HG03039 (cell line): Measurements from ENCODE around the gene ACTL8.
"Not testable (repeated sequence)": the region's sequence is repeated elsewhere in the genome, so short reads cannot be mapped to it uniquely, and the experiment has no call there.

Experiments used
- ATAC-seq: cut with Tn5 transposase; IDR thresholded peaks from one replicate; pipeline ENCODE4 v1.9.1; 2021; ENCODE audit warnings: mild to moderate bottlenecking, moderate library complexity; ENCODE audit not compliant: unreplicated experiment

Gene ACTL8

DNA sequence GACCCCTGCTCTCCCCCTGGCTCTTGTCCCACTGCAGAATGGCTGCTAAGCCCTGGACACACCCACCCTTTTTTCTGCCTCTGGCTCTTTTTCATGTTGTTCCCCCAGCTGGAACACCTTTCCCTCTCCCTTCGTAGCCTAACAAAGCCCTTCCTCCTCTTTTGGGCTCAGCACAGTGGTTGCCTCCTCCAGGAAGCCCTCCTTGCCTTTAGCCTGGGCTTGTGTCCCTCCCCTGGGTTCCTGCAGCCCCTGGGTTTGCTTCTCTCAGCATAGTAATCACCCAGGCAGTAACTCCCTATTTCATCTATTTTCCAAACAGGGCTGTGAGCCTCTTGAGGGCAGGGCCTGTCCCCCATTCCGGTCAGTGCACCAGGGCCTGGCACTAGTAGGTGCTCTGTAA lies 19.8 kb upstream of the ACTL8 start:
- no peak for ATAC-seq

DNA sequence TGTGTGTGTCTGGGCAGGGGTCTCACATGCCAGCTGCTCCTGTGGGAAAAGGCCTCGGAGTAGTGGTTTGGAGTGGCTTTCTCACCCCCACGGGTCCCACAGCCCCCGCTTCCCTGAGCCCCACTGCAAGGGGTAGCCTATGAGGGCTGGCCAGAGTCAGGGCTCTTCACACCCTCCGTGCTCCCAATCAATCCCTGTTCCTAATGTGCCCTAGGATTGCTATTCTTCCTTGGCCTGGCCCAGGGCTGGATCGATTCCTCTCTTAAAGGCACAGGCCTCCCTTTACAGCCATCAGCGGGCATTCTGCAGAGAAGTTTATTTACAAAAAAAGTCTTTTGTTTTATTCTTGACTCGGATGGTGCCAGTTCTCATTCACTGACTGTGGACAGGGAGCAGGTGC lies 19.3 kb upstream of the ACTL8 start:
- ATAC-seq: no peak

DNA sequence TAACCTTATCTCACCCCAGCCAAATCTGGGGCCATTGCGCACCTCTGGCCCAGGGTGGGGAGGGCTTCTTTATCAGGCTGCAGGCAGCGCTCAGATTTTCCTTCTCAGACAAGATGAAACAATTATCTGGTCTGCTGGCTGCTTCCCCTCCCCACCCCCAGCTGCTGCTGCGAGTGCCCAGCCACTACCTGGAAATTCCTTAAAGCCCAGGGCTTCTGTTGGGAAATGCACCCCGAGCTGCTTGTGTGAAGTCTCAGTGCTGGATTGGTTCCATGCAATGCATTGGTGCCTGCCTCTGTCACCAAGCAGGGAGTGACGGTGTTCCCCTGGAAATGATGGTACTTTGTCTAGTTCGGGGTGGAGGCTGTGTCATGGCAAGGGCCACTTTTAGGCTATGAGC lies 18.5 kb upstream of the ACTL8 start:
- ATAC-seq: no peak

- ATAC-seq: no peak
Measured at GRCh38 chr1:17739050-17739449, 16.1 kb upstream of the ACTL8 start.

- no peak for ATAC-seq
Measured at GRCh38 chr1:17741052-17741451, 14.1 kb upstream of the ACTL8 start.

DNA sequence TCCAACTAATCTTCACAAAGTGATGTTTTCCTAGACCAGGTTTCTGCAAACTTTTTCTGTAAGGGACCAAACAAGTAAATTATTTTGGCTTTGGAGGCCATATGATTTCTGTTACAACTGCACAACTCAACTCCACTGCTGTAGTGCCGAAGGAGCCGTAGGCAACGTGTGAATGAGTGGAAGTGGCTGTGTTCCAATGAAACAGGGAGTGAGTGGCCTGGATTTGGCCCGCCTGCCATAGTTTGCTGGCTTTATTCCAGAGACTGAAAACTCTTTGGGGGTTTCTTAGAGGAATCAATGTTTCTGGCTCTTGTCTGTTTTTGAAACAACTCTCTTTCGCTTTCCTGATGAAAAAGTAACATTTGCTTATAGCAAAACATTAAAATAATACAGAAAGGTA lies 12.6 kb upstream of the ACTL8 start:
- ATAC-seq: no peak

DNA sequence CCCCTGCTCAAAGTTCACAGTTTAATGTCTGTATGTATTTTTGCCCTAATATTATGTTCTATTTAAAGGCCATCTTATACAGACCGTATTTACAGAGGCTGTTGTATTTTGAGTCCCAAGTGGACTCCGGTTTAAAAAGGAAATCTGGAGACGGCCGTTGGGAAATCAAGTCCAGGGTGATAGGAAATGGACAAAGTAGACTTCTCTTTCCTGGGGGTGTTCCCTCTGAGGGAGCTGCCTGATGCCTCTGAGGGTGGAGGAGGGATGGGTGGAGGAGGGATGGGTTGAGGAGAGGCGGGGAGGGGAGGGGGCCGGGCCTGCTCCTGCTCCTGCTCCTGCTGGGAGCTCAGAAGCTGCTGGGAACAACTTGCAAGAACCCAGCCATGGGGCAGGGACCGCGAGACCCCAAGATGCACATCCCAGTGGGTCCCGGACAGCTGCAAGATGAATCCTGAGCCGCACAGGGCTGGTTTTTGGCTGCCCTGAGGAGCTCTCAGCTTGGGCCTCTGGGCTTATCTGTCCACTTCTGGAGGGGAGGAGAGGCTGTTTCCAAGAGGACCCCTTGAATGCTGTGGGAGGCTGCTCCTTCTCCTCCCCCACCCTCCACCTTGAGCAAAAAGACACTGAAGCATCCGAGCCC lies 12.0 kb upstream of the ACTL8 start:
- ATAC-seq: no peak

DNA sequence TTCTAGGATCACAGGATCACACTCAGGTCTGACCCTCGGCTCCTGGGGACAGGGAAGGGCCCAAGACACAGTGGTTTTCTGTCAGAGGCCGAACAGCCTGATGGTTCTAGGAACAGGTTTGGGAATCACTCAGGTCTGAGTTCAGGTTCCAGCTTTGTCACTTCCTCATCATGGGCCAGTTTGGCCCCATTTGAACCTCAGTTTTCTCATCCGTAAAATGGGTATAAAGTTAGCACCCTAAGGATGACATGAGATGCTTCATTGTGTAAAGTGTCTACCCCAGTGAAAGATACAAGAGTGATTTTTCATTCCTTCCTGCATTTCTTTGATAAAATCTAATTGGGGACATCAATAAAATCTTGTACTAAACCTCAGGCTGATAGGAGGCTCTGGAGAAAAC lies 11.2 kb upstream of the ACTL8 start:
- no peak for ATAC-seq

DNA sequence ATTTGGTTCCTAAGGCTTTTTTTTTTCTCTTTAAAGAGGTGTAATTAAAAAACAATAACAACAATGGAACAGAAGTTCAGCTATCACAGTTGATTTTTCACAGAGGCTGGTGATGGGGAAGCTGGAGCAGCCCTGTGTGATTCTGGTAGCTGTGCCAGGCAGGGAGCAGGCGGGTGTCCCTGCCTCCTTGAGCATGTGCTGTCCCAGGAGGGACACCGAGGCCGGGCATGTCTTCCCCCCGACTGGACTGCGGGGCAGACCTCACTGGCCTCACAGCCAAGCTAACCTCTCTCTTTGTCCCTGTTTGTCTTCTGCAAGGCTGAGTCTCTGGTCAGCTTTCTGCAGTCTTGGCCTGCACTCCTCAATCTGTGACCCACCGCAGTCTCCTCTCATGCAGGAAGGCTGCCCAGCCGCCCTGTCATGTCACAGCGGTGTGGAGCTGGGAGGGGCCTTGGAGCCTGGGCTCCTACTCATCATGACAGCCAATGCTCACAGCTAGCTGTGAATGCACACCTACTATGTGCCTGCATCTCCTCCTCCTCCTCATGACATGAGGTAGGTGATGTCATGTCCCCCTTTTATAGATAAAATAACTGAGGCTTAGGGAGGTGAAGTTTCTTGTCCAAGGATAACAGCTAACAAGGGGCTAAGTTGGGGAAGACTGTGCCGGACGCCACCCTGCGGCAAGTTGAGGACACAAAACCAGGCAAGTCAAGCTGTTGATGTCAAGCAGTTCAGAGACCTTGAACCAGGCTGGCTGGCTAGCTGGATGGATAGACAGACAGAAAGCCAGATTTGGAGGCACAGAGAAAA lies 10.3 kb upstream of the ACTL8 start:
- ATAC-seq: no peak

GRCh38 chr1:17745479-17745955 lies 9.6 kb upstream of the ACTL8 start:
- ATAC-seq: no peak

GRCh38 chr1:17746281-17746680 lies 8.9 kb upstream of the ACTL8 start:
- ATAC-seq: not testable (repeated sequence)

GRCh38 chr1:17746920-17747319 lies 8.2 kb upstream of the ACTL8 start:
- no peak for ATAC-seq

GRCh38 chr1:17750333-17750732 lies 4.8 kb upstream of the ACTL8 start:
- no peak for ATAC-seq

GRCh38 chr1:17752356-17752755 lies 2.8 kb upstream of the ACTL8 start:
- no peak for ATAC-seq

- ATAC-seq: no peak
Measured at GRCh38 chr1:17757426-17757825, 2.3 kb downstream of the ACTL8 start.

DNA sequence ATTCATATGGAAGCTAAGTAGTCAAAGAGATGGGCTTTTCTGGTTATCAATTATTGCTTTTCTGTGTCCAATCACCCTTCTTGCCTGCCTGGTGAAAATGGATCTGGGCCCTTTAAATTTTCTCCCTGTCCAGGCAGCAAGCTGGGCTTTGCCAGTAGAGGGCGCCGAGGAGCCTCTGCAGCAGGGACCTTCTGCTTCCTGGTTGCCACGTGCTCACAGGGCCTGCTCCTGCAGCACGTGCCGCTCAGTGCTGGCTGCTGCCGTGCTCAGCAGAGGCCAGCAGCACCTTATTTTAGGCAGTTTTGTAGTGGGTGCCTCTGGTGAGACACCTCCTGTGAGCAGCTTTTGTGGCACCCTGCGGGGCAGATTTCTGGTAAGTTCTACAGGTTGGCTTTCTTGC lies 4.0 kb downstream of the ACTL8 start:
- no peak for ATAC-seq

GRCh38 chr1:17762313-17762712 lies 7.2 kb downstream of the ACTL8 start:
- ATAC-seq: no peak

DNA sequence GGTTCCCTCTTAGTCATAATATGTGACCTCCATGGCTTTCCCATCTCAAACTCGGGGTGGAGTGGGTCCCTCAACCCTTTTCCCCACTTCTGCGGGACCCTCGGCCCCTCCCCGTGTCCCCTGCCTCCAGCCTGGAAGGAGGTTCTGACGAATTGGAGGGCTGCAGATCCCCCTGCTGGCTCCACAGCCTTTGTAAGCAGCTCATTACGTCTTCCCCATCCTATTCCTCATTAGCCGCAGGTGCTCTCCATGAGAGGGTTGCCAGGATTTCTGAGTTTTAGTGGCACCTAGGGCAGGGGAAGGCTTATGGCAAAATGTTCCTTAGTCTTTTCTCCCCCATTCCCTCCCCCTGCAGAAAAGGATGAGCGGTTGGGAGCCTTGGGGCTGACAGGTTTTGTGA lies 8.3 kb downstream of the ACTL8 start:
- no peak for ATAC-seq

GRCh38 chr1:17763995-17764394 lies 8.9 kb downstream of the ACTL8 start:
- ATAC-seq: no peak

DNA sequence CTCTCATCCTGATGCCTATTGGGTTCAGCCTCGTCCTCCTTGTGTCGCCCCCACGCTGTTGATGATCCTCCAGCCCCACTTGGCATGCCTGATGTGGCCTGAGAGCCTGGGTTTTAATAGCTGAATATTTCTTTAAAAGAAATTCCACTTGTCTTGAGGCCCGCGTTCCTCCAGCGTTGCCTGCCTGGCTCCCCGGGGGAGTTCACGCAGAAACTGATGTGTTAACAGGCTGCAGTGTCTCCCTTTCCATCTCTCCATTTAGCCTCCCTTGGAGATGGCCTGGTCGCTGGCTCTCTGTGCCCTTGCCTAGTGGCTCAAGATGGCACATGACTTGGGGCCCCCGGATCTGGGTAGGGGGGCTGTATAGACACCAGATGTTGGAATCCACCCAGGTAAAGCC lies 9.5 kb downstream of the ACTL8 start:
- no peak for ATAC-seq

- ATAC-seq: no peak
Measured at GRCh38 chr1:17765444-17766411, 10.6 kb downstream of the ACTL8 start.
